Transverse colon (tissue), 4 donors: ENCODE results near the gene UFSP2. TPM values are rescaled to one million over a fixed set of nuclear protein-coding genes. Genes with fewer than 3 reads are reported as not detected.

Experiments
- DNase-seq: peaks from one replicate; pipeline ENCODE4 v3.0.0-alpha.2; 2019
- H3K27ac ChIP-seq, 4 donors: fragments of 200-600 bp; sonication (generic); 2 replicates each; pipeline ENCODE4 v1.5.1; 2016 to 2018; ENCODE audit warnings: inconsistent platforms in 4 of 4
- H3K27me3 ChIP-seq: fragments of 200-600 bp; sonication (generic); 2 replicates; pipeline ENCODE4 v1.5.1; 2017; ENCODE audit warnings: inconsistent platforms
- H3K36me3 ChIP-seq, 4 donors: fragments of 200-600 bp; sonication (generic); 2 replicates each; pipeline ENCODE4 v1.5.1; 2017 to 2019; ENCODE audit warnings: inconsistent platforms in 4 of 4
- H3K4me1 ChIP-seq, 4 donors: fragments of 200-600 bp; sonication (generic); 2 replicates each; pipeline ENCODE4 v1.5.1; 2017 to 2020; ENCODE audit warnings: inconsistent platforms in 4 of 4
- H3K4me3 ChIP-seq, 4 donors: fragments of 200-600 bp; sonication (generic); 1 replicate in 1 of 4; 2 replicates in 3 of 4; pipeline versions ENCODE4 v1.5.1 to v1.6.1; 2017 to 2019; ENCODE audit warnings: inconsistent platforms in 4 of 4
- H3K9me3 ChIP-seq, 2 donors: fragments of 200-600 bp; sonication (generic); 2 replicates each; pipeline ENCODE4 v1.5.1; 2017 to 2019; ENCODE audit warnings: inconsistent platforms in 2 of 2
- EP300 ChIP-seq: sonication (generic); formaldehyde crosslinking; IDR thresholded peaks from one replicate; pipeline ENCODE4 v1.6.1; 2017; ENCODE audit warnings: antibody characterized with exemption, low read depth
- POLR2A ChIP-seq: fragments of 450-650 bp; IDR thresholded peaks from one replicate; pipeline ENCODE4 v1.6.1; 2016; ENCODE audit warnings: antibody characterized with exemption, mild to moderate bottlenecking, moderate library complexity
- POLR2AphosphoS5 ChIP-seq, 3 donors: sonication (generic); formaldehyde crosslinking; IDR thresholded peaks; one replicate each; pipeline ENCODE4 v1.6.1; 2016; ENCODE audit warnings: antibody characterized with exemption in 3 of 3
- WGBS, 2 donors: methylation state at CpG; one replicate each; pipeline ENCODE4 v1.1.5; 2018; ENCODE audit warnings: low coverage in 1 of 2; 5-methylcytosine and 5-hydroxymethylcytosine counted together
- in situ Hi-C, 4 donors: fragments of 200-750 bp; cut with MboI; loops; one replicate each; pipeline versions ENCODE4 v1.15.0 to v1.15.1; 2017; ENCODE audit warnings: low sequenced_read_pairs in 3 of 4, low pct_ligation_motif_present in 1 of 4, low pct_unique_long_range_greater_than_20kb in 1 of 4
- intact Hi-C: fragments of 100-400 bp; cut with DNase I; formaldehyde crosslinking; loops from one replicate; pipeline ENCODE4 v1.15.1; 2023; ENCODE audit warnings: low total_unique reads
- total RNA-seq, 4 donors: library from RNA; depleted of rRNA; stranded (reverse); fragments of >200 nt; gene quantifications; one replicate each; pipeline ENCODE4 v1.1.0, GENCODE V29; 2016
- TF ChIP-seq, protein P1 (sequence below), 5 experiments: fragments of 200-600 bp in 3 of 5; fragments of 450-650 bp in 2 of 5; sonication (generic) in 3 of 5; IDR thresholded peaks; 1 replicate in 2 of 5; 2 replicates in 3 of 5; pipeline ENCODE4 v1.5.1; 2016 to 2017; ENCODE audit warnings: antibody characterized with exemption in 5 of 5, inconsistent platforms in 3 of 5, mild to moderate bottlenecking in 2 of 5, moderate library complexity in 1 of 5

UFSP2 gene
- total RNA-seq, 4 donors from 2014 or later = 5.2 to 48.4 (median 21.5) TPM

DNA sequence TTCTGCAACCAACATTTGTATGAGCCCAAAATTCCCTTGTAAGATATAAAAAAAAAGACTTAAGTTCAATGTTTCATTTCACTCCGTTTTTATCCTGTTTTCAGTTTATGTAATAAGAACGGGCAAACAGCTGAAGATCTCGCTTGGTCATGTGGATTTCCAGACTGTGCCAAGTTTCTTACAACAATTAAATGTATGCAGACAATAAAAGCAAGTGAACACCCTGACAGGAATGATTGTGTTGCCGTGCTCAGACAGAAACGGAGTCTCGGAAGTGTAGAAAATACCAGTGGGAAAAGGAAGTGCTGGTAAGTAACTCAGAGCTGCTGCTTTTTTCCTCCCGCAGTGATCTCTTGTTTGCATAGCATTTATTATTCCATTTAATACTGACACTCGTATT, 26.3 kb downstream of the UFSP2 start:
- Histone ChIP-seq H3K27me3 (no peaks in the 10 kb centered on the region), H3K4me3 (peak overlapping the region in 1 of 4 donors; percentile 14), H3K9me3 (no peaks in the 10 kb centered on the region), H3K4me1 (peaks cover 2 to 43% (median 17%) of the 10 kb centered on the region in 4 donors), H3K36me3 (peaks cover 0 to 38% (median 10%) of the 10 kb centered on the region in 4 donors), H3K27ac (peak overlapping the region; percentile 20 to 100 (median 60))
- DNase-seq = peak; percentile 48
- in situ Hi-C loops = loop anchor here in 2 of 4 donors (10.0 kb wide), 2 partner anchors 185 to 195 kb away; partner anchors contain the start of genes CFAP97 (in 1 of the 2) and SNX25 (in 1 of the 2)
- intact Hi-C loops = loop anchor here (5.0 kb wide), 1 partner anchor 192 kb away; the partner anchor contains the start of gene SNX25
- WGBS, 2 donors = 27 to 46% methylated on average over 8 of the region's 8 CpGs
- TF ChIP-seq POLR2A (peak; percentile 11), POLR2AphosphoS5 (IDR thresholded peaks at IDR 0.05) (peak in 2 of 3 donors; percentile 46 to 53), EP300 (no peak)

DNA sequence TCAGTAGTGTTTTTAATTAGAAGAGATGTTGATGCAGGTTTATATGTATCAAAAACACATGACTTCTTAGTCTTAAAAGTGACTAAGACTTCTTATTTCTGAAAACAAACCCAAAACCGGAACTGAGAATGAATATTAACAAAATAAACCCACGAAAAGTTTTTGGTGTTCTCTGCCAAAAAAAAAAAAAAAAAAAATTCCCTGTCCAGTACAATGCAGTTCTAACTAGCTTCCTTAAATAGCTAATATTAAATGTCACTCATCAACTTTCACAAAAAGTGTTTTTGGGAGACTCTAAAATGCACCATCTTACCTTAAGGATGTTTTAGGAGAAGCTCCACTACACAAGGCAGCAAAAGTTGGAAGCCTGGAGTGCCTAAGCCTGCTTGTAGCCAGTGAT, 27.1 kb downstream of the UFSP2 start:
- WGBS, 2 donors = 42 to 52% methylated on average over 2 of the region's 2 CpGs
- in situ Hi-C loops (loop anchor here in 2 of 4 donors (10.0 kb wide), 2 partner anchors 184 to 194 kb away; partner anchors contain the start of genes CFAP97 (in 1 of the 2) and SNX25 (in 1 of the 2)), intact Hi-C loops (loop anchor here (5.0 kb wide), 1 partner anchor 191 kb away; the partner anchor contains the start of gene SNX25)
- peak overlapping the region in 1 of 4 donors; percentile 14 for H3K4me3 ChIP-seq
- no peak for DNase-seq
- H3K4me1 ChIP-seq = peaks cover 2 to 43% (median 17%) of the 10 kb centered on the region in 4 donors
- TF ChIP-seq POLR2A (no peak), EP300 (no peak), POLR2AphosphoS5 (IDR thresholded peaks at IDR 0.05) (no peak)
- TF ChIP-seq, protein P1, sequence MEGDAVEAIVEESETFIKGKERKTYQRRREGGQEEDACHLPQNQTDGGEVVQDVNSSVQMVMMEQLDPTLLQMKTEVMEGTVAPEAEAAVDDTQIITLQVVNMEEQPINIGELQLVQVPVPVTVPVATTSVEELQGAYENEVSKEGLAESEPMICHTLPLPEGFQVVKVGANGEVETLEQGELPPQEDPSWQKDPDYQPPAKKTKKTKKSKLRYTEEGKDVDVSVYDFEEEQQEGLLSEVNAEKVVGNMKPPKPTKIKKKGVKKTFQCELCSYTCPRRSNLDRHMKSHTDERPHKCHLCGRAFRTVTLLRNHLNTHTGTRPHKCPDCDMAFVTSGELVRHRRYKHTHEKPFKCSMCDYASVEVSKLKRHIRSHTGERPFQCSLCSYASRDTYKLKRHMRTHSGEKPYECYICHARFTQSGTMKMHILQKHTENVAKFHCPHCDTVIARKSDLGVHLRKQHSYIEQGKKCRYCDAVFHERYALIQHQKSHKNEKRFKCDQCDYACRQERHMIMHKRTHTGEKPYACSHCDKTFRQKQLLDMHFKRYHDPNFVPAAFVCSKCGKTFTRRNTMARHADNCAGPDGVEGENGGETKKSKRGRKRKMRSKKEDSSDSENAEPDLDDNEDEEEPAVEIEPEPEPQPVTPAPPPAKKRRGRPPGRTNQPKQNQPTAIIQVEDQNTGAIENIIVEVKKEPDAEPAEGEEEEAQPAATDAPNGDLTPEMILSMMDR (IDR thresholded peaks at IDR 0.05) = no peak
- no peaks in the 10 kb centered on the region for H3K9me3 ChIP-seq
- peak overlapping the region; percentile 20 to 100 (median 98) for H3K27ac ChIP-seq
- no peaks in the 10 kb centered on the region for H3K27me3 ChIP-seq
- H3K36me3 ChIP-seq = peaks cover 0 to 36% (median 10%) of the 10 kb centered on the region in 4 donors

DNA sequence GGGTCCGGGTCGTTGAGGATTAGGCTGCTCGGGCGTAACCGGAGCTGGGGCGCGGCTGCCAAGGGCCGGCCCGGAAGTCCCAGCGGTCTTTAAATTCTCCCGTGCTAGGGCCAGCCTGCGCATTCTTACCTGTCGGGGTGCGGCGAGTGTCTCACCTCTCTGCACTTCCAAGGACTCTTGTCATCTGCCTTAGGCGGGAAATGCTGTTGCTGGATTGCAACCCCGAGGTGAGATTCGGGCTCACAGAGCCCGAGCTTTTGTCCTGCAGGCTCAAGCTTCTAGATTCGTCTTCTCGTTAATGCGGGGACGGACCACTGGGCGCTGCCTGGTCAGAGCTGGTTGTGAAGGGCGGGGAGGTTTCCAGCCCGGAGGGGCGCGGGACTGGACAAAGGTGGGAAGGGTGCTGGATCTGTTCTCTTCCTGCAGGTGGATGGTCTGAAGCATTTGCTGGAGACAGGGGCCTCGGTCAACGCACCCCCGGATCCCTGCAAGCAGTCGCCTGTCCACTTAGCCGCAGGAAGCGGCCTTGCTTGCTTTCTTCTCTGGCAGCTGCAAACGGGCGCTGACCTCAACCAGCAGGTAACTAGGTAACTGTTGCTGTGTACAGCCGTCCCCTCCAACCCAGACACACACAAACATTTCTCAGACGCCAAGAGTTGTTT, 28.9 kb downstream of the UFSP2 start, which contains the start of gene ANKRD37:
Gene ANKRD37, plus strand, starts transcription at position 118 of the 662 bp plus-strand sequence. Its CDS starts 83 bp downstream, at position 201.
- peak; percentile 62 for DNase-seq
- H3K27ac ChIP-seq = peak within 1 kb of the TSS; percentile 97 to 100 (median 99)
- in situ Hi-C loops (loop anchor here in 2 of 4 donors (10.0 kb wide), 2 partner anchors 182 to 192 kb away; partner anchors contain the start of genes CFAP97 (in 1 of the 2) and SNX25 (in 1 of the 2)), intact Hi-C loops (loop anchor here (5.0 kb wide), 1 partner anchor 190 kb away; the partner anchor contains the start of gene SNX25)
- peaks cover 2 to 43% (median 17%) of the 10 kb centered on the region in 4 donors for H3K4me1 ChIP-seq
- 11% methylated on average over 22 of the region's 38 CpGs; no CpG with 5 or more reads in 1 of the 2 donors for WGBS, 2 donors
- H3K9me3 ChIP-seq = no peaks in the 10 kb centered on the region
- H3K4me3 ChIP-seq = peak within 1 kb of the TSS; percentile 57 to 80 (median 68)
- TF ChIP-seq POLR2A = peak; percentile 95
- TF ChIP-seq POLR2AphosphoS5 (IDR thresholded peaks at IDR 0.05) = peak; percentile 52 to 96 (median 96)
- TF ChIP-seq EP300 = no peak
- TF ChIP-seq, protein P1 (IDR thresholded peaks at IDR 0.05) = peak in 2 of 5 experiments; percentile 47 to 51
- H3K27me3 ChIP-seq = no peaks in the 10 kb centered on the region
- H3K36me3 ChIP-seq = peaks cover 0 to 19% (median 3%) of the 10 kb centered on the region in 4 donors

DNA sequence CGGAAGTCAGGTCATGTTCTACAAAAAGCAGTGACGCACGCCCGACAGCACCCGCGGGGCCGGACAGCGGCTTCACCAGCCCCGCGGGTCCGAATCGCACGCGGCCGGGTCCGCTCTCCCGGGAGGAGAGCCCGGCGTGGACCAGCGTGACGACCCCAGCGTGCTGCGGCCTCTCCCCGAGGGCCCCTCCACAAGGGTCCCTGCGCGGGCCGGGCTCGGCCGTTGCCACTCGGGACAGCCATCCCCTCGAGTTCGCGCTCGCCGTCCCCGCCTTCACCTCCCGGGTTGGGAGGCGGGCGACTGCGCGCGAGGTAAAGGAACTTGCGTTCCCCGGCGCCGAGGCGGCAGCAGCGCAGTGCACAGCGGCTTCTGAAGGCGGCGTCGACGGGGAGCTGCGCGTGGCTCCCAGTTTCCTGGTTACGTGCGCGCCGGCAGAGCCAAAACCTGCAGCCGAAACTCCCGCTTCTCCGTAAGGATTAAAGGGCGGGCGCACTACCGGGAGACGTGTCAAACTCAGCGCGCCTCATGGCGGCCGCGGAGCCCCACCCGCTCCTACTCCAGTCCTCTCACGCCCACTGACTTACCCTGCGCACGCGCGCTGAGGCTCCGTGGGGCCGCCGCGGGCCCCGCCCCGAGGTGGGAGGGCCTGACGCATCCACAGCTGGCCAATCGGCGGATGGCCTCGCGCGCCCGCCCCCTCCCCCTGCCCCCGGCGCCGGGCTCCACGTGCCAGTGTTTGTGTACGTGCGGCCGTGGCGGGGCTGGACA, 29.6 kb downstream of the UFSP2 start:
- no peaks in the 10 kb centered on the region for H3K27me3 ChIP-seq
- peaks cover 2 to 43% (median 17%) of the 10 kb centered on the region in 4 donors for H3K4me1 ChIP-seq
- peak; percentile 98 for DNase-seq
- WGBS, 2 donors = 0 to 1% methylated on average over 1 to 91 of the region's 98 CpGs
- peak overlapping the region; percentile 97 to 100 (median 99) for H3K27ac ChIP-seq
- in situ Hi-C loops = loop anchor here in 2 of 4 donors (10.0 kb wide), 2 partner anchors 181 to 191 kb away; partner anchors contain the start of genes CFAP97 (in 1 of the 2) and SNX25 (in 1 of the 2)
- intact Hi-C loops = loop anchor here (5.0 kb wide), 1 partner anchor 189 kb away; the partner anchor contains the start of gene SNX25
- H3K4me3 ChIP-seq = peak overlapping the region; percentile 57 to 80 (median 68)
- H3K9me3 ChIP-seq = no peaks in the 10 kb centered on the region
- TF ChIP-seq EP300 = no peak
- TF ChIP-seq POLR2A = peak; percentile 71
- TF ChIP-seq, protein P1 (IDR thresholded peaks at IDR 0.05) = no peak
- TF ChIP-seq POLR2AphosphoS5 (IDR thresholded peaks at IDR 0.05) = peak; percentile 67 to 86 (median 72)
- H3K36me3 ChIP-seq = peaks cover 0 to 13% (median under 1%) of the 10 kb centered on the region in 4 donors
